HEK293 (cell line): ENCODE results near the gene DCC.

Experiments
- CTCF ChIA-PET: fragments of 350-600 bp; formaldehyde crosslinking; extraction: SDS; loops from one replicate; lab custom pipeline; 2021; ENCODE audit warnings: antibody characterized with exemption; lab: Yijun Ruan, JAX
- POLR2A ChIA-PET: fragments of 300-600 bp; formaldehyde crosslinking; extraction: SDS; loops from one replicate; lab custom pipeline; 2020; ENCODE audit warnings: antibody characterized with exemption, inconsistent platforms; lab: Yijun Ruan, JAX
- H3K27ac ChIP-seq: fragments of 200-500 bp; sonication (Bioruptor generic); 2 replicates; pipeline ENCODE4 v1.5.1; 2014; ENCODE audit warnings: low read depth, low read length, control low read depth, inconsistent platforms; ENCODE audit errors: extremely low read depth
- H3K36me3 ChIP-seq, 2 experiments: fragments of 200-500 bp in 1 of 2; sonication (Bioruptor generic) in 1 of 2; 1 replicate in 1 of 2; 2 replicates in 1 of 2; pipeline ENCODE4 v1.5.1; 2014 to 2017; ENCODE audit warnings: inconsistent platforms in 2 of 2, low read length in 2 of 2; ENCODE audit not compliant: control insufficient read depth in 2 of 2, insufficient read depth in 1 of 2
- H3K4me1 ChIP-seq: fragments of 200-500 bp; sonication (Bioruptor generic); 2 replicates; pipeline ENCODE4 v1.5.1; 2014; ENCODE audit warnings: mild to moderate bottlenecking, low read length, inconsistent platforms; ENCODE audit not compliant: control insufficient read depth, insufficient read depth
- H3K4me3 ChIP-seq: 2 replicates; pipeline ENCODE4 v1.5.1; 2011; ENCODE audit warnings: low read depth, mild to moderate bottlenecking, control low read depth, low read length, moderate library complexity
- H3K9me3 ChIP-seq: fragments of 200-500 bp; sonication (Bioruptor generic); 2 replicates; pipeline ENCODE4 v1.5.1; 2014; ENCODE audit warnings: low read depth, low read length, inconsistent platforms; ENCODE audit not compliant: control insufficient read depth, insufficient read depth
- GLIS2 ChIP-seq: fragments of 450-650 bp; formaldehyde crosslinking; IDR thresholded peaks from 2 replicates; pipeline ENCODE4 v1.5.1; 2016; ENCODE audit warnings: missing biosample characterization, missing genetic modification characterization
- HOXD13 ChIP-seq: sonication (generic); formaldehyde crosslinking; IDR thresholded peaks from 2 replicates; pipeline ENCODE4 v1.8.0; 2022; ENCODE audit warnings: missing genetic modification reagents, borderline replicate concordance
- MYNN ChIP-seq: fragments of 450-650 bp; formaldehyde crosslinking; IDR thresholded peaks from 2 replicates; pipeline ENCODE4 v1.5.1; 2016; ENCODE audit warnings: missing biosample characterization, missing genetic modification characterization, borderline replicate concordance
- ZBTB7A ChIP-seq: fragments of 450-650 bp; formaldehyde crosslinking; IDR thresholded peaks from 2 replicates; pipeline ENCODE4 v1.5.1; 2016; ENCODE audit warnings: low read depth, missing biosample characterization, missing genetic modification characterization
- ZEB2 ChIP-seq: fragments of 450-650 bp; formaldehyde crosslinking; IDR thresholded peaks from 2 replicates; pipeline ENCODE4 v1.5.1; 2016; ENCODE audit warnings: missing biosample characterization, missing genetic modification characterization
- ZNF169 ChIP-seq: fragments of 450-650 bp; formaldehyde crosslinking; IDR thresholded peaks from 2 replicates; pipeline ENCODE4 v1.5.1; 2016; ENCODE audit warnings: missing biosample characterization, missing genetic modification characterization
- ZNF184 ChIP-seq: fragments of 450-650 bp; IDR thresholded peaks from 2 replicates; pipeline ENCODE4 v1.5.1; 2018; ENCODE audit warnings: missing biosample characterization, mild to moderate bottlenecking, missing genetic modification characterization
- ZNF223 ChIP-seq: fragments of 450-650 bp; formaldehyde crosslinking; IDR thresholded peaks from 2 replicates; pipeline ENCODE4 v1.5.1; 2016; ENCODE audit warnings: missing biosample characterization, missing genetic modification characterization
- ZNF239 ChIP-seq: fragments of 450-650 bp; formaldehyde crosslinking; IDR thresholded peaks from 2 replicates; pipeline ENCODE4 v1.5.1; 2016; ENCODE audit warnings: missing biosample characterization, missing genetic modification characterization
- ZNF266 ChIP-seq: fragments of 450-650 bp; formaldehyde crosslinking; IDR thresholded peaks from 2 replicates; pipeline ENCODE4 v1.5.1; 2016; ENCODE audit warnings: missing biosample characterization, missing genetic modification characterization, low read depth
- ZNF335 ChIP-seq: fragments of 450-650 bp; formaldehyde crosslinking; conservative IDR thresholded peaks from 2 replicates; pipeline ENCODE4 v1.5.1; 2016; ENCODE audit warnings: missing biosample characterization, missing genetic modification characterization
- ZNF426 ChIP-seq: fragments of 450-650 bp; formaldehyde crosslinking; IDR thresholded peaks from 2 replicates; pipeline ENCODE4 v1.5.1; 2017; ENCODE audit warnings: missing biosample characterization, missing genetic modification characterization, mild to moderate bottlenecking, inconsistent platforms, moderate library complexity
- ZNF548 ChIP-seq: fragments of 450-650 bp; formaldehyde crosslinking; IDR thresholded peaks from 2 replicates; pipeline ENCODE4 v1.5.1; 2016; ENCODE audit warnings: missing biosample characterization, missing genetic modification characterization
- ZNF645 ChIP-seq: fragments of 450-650 bp; formaldehyde crosslinking; IDR thresholded peaks from 2 replicates; pipeline ENCODE4; 2016; ENCODE audit warnings: missing biosample characterization, missing genetic modification characterization
- ZNF654 ChIP-seq: fragments of 450-650 bp; formaldehyde crosslinking; IDR thresholded peaks from 2 replicates; pipeline ENCODE4 v1.5.1; 2016; ENCODE audit warnings: low read depth, missing biosample characterization, missing genetic modification characterization
- ZNF777 ChIP-seq: fragments of 450-650 bp; formaldehyde crosslinking; IDR thresholded peaks from 2 replicates; pipeline ENCODE4 v1.5.1; 2017; ENCODE audit warnings: missing biosample characterization, missing genetic modification characterization, borderline replicate concordance
- ZNF837 ChIP-seq: fragments of 450-650 bp; formaldehyde crosslinking; IDR thresholded peaks from 2 replicates; pipeline ENCODE4 v1.5.1; 2016; ENCODE audit warnings: missing biosample characterization, missing genetic modification characterization
- ZXDB ChIP-seq: fragments of 450-650 bp; formaldehyde crosslinking; IDR thresholded peaks from 2 replicates; pipeline ENCODE4 v1.5.1; 2016; ENCODE audit warnings: missing biosample characterization, missing genetic modification characterization
- TF ChIP-seq, protein P1 (sequence below): fragments of 450-650 bp; formaldehyde crosslinking; IDR thresholded peaks from 2 replicates; pipeline ENCODE4 v1.5.1; 2016; ENCODE audit warnings: missing biosample characterization, missing genetic modification characterization
- TF ChIP-seq, protein P2 (sequence below): fragments of 450-650 bp; formaldehyde crosslinking; IDR thresholded peaks from 2 replicates; pipeline ENCODE4 v1.5.1; 2017; ENCODE audit warnings: missing biosample characterization, missing genetic modification characterization
- TF ChIP-seq, protein P3 (sequence below): fragments of 450-650 bp; formaldehyde crosslinking; IDR thresholded peaks from 2 replicates; pipeline ENCODE4 v1.5.1; 2016; ENCODE audit warnings: missing biosample characterization, missing genetic modification characterization
- TF ChIP-seq, protein P4 (sequence below): fragments of 450-650 bp; formaldehyde crosslinking; IDR thresholded peaks from 2 replicates; pipeline ENCODE4 v1.5.1; 2016; ENCODE audit warnings: missing biosample characterization, missing genetic modification characterization
- TF ChIP-seq, protein P5 (sequence below): fragments of 450-650 bp; formaldehyde crosslinking; IDR thresholded peaks from 2 replicates; pipeline ENCODE4 v1.5.1; 2017; ENCODE audit warnings: missing biosample characterization, mild to moderate bottlenecking, missing genetic modification characterization, moderate library complexity

Gene DCC

GRCh38 chr18:52902188-52902587 lies 562.2 kb downstream of the DCC start:
- CTCF ChIA-PET = no interaction called here
- Histone ChIP-seq H3K27ac (no peak overlapping the region), H3K9me3 (no peaks in the 10 kb centered on the region), H3K4me1 (no peaks in the 10 kb centered on the region), H3K4me3 (no peak overlapping the region), H3K36me3 (no peaks in the 10 kb centered on the region)
- TF ChIP-seq, protein P1, sequence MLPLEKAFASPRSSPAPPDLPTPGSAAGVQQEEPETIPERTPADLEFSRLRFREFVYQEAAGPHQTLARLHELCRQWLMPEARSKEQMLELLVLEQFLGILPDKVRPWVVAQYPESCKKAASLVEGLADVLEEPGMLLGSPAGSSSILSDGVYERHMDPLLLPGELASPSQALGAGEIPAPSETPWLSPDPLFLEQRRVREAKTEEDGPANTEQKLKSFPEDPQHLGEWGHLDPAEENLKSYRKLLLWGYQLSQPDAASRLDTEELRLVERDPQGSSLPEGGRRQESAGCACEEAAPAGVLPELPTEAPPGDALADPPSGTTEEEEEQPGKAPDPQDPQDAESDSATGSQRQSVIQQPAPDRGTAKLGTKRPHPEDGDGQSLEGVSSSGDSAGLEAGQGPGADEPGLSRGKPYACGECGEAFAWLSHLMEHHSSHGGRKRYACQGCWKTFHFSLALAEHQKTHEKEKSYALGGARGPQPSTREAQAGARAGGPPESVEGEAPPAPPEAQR = no peak
- TF ChIP-seq MYNN (tag by site-specific recombination) = no peak
- no peak for TF ChIP-seq ZNF548 (tag by site-specific recombination)
- TF ChIP-seq ZNF169 (tag by site-specific recombination) = no peak
- no peak for TF ChIP-seq ZNF266
- TF ChIP-seq ZNF645 (tag by site-specific recombination) = no peak
- no peak for TF ChIP-seq ZBTB7A (tag by site-specific recombination)
- no peak for TF ChIP-seq ZNF426
- TF ChIP-seq ZNF335 (tag by site-specific recombination) = no peak
- TF ChIP-seq ZNF777 (tag by site-specific recombination) = no peak
- POLR2A ChIA-PET = no interaction called here

DNA sequence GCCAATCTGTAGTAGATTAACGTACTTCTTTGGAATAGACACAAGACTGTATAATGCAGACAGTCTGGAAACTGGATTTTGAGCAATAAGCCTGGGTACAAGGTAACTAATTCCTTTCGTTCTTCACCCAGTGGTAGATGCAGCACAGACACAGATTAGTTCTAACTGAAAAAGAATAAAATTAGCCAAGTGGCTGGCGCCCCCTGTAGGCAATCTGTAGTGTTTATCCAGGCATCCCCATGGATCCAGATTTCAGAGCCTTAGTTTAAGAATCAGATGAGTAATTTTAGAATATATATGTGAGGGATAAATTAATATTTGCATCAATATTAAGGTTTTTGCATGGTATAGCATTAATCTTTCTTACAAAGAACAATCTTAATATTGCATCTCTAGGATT lies 563.9 kb downstream of the DCC start:
- no peaks in the 10 kb centered on the region for H3K4me1 ChIP-seq
- ChIA-PET POLR2A (no interaction called here), CTCF (interaction anchor here (0.6 to 1.1 kb wide), 9 partner anchors 11 to 1282 kb away, joined by 3 to 9 read pairs (median 3); no protein-coding TSS in a partner anchor)
- TF ChIP-seq ZXDB (no peak), HOXD13 (CRISPR knock-in tag) (no peak), ZNF654 (tag by site-specific recombination) (peak; percentile 20), ZNF184 (no peak)
- TF ChIP-seq, protein P2, sequence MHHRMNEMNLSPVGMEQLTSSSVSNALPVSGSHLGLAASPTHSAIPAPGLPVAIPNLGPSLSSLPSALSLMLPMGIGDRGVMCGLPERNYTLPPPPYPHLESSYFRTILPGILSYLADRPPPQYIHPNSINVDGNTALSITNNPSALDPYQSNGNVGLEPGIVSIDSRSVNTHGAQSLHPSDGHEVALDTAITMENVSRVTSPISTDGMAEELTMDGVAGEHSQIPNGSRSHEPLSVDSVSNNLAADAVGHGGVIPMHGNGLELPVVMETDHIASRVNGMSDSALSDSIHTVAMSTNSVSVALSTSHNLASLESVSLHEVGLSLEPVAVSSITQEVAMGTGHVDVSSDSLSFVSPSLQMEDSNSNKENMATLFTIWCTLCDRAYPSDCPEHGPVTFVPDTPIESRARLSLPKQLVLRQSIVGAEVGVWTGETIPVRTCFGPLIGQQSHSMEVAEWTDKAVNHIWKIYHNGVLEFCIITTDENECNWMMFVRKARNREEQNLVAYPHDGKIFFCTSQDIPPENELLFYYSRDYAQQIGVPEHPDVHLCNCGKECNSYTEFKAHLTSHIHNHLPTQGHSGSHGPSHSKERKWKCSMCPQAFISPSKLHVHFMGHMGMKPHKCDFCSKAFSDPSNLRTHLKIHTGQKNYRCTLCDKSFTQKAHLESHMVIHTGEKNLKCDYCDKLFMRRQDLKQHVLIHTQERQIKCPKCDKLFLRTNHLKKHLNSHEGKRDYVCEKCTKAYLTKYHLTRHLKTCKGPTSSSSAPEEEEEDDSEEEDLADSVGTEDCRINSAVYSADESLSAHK (tag by site-specific recombination) = no peak
- H3K9me3 ChIP-seq = no peaks in the 10 kb centered on the region
- H3K4me3 ChIP-seq = no peak overlapping the region
- H3K27ac ChIP-seq = no peak overlapping the region
- H3K36me3 ChIP-seq = no peaks in the 10 kb centered on the region

DNA sequence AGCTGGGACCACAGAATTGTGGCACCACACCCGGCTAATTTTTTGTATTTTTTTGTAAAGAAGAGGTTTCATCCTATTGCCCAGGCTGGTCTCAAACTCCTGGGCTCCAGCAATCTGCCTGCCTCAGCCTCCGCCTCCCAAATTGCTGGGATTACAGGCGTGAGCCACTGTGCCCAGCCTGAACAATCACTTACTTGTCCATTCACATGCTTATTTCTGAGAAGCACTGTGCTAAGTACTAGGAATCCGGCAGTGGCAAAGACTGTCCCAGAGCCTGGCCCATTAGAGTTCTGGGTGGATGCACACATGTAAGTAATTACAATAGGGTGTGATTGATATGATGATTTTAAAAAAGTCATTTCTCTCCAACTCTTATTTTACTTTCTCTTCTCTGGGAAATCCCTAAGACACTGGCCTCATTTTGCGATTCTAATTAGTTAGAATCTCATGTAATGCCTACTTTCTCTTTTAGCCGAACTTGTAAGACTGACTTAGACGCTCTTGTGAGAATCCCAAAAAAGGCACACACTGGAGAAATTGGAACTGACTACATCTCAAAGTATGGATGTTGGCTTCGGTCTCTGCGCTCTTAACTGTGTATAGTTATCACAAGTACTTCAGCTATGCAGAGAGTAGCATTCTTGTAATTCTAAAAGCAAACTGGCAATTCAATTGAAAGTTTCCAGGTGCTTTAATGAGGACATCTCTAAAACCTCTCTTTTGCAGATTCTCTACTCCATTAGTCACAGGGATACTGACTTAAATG lies 567.7 kb downstream of the DCC start:
- Histone ChIP-seq H3K4me3 (no peak overlapping the region), H3K36me3 (no peaks in the 10 kb centered on the region), H3K9me3 (no peaks in the 10 kb centered on the region), H3K27ac (no peak overlapping the region), H3K4me1 (no peaks in the 10 kb centered on the region)
- ChIA-PET CTCF (interaction anchor here (0.6 kb wide), 1 partner anchor 11 kb away, joined by 3 read pairs; no protein-coding TSS in a partner anchor), POLR2A (no interaction called here)
- TF ChIP-seq, protein P3, sequence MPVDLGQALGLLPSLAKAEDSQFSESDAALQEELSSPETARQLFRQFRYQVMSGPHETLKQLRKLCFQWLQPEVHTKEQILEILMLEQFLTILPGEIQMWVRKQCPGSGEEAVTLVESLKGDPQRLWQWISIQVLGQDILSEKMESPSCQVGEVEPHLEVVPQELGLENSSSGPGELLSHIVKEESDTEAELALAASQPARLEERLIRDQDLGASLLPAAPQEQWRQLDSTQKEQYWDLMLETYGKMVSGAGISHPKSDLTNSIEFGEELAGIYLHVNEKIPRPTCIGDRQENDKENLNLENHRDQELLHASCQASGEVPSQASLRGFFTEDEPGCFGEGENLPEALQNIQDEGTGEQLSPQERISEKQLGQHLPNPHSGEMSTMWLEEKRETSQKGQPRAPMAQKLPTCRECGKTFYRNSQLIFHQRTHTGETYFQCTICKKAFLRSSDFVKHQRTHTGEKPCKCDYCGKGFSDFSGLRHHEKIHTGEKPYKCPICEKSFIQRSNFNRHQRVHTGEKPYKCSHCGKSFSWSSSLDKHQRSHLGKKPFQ (tag by site-specific recombination) = no peak
- TF ChIP-seq GLIS2 (tag by site-specific recombination) (no peak), ZNF223 (tag by site-specific recombination) (no peak), ZNF837 (no peak), ZNF239 (tag by site-specific recombination) (no peak), ZEB2 (tag by site-specific recombination) (no peak)
- TF ChIP-seq, protein P4, sequence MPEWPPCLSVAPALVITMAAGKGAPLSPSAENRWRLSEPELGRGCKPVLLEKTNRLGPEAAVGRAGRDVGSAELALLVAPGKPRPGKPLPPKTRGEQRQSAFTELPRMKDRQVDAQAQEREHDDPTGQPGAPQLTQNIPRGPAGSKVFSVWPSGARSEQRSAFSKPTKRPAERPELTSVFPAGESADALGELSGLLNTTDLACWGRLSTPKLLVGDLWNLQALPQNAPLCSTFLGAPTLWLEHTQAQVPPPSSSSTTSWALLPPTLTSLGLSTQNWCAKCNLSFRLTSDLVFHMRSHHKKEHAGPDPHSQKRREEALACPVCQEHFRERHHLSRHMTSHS (tag by site-specific recombination) = no peak
- TF ChIP-seq, protein P5, sequence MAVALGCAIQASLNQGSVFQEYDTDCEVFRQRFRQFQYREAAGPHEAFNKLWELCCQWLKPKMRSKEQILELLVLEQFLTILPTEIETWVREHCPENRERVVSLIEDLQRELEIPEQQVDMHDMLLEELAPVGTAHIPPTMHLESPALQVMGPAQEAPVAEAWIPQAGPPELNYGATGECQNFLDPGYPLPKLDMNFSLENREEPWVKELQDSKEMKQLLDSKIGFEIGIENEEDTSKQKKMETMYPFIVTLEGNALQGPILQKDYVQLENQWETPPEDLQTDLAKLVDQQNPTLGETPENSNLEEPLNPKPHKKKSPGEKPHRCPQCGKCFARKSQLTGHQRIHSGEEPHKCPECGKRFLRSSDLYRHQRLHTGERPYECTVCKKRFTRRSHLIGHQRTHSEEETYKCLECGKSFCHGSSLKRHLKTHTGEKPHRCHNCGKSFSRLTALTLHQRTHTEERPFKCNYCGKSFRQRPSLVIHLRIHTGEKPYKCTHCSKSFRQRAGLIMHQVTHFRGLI (tag by site-specific recombination) = no peak
